ENCODE data around the gene SMG9. TPM values are rescaled to one million over a fixed set of nuclear protein-coding genes. Genes with fewer than 3 reads are reported as not detected.

The SMG9 gene
- total RNA-seq, 1 experiment from 2014 or later = 52.2 TPM

DNA sequence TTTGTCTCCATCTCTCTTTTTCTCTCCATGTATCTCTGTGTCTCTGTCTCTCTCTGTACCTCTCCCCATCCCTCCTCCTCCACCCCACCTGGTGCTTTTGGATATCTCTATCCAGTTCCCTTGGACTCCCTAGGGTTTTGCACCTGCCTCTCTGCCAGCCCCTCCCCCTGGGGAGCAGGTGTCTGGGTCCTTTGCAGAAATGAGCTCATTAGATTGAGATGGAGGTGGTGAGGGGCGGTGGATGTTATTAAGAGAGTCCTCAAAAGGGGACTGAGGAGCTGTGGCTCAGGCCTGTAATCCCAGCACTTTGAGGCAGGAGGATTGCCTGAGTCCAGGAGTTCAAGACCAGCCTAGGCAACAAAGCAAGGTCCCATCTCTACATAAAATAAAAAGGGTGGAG lies 23.9 kb upstream of the SMG9 start:
- no peak overlapping the region for H3K4me2 ChIP-seq (ENCODE audit: insufficient read depth, insufficient read length, low read length)
- no peak overlapping the region for H2BK20ac ChIP-seq (ENCODE audit: low read depth, low read length, poor library complexity, severe bottlenecking)
- no peak overlapping the region for H2BK5ac ChIP-seq (ENCODE audit: insufficient read length, low read length)
- no peak overlapping the region for H2AK5ac ChIP-seq (ENCODE audit: insufficient read length, low read length)
- no peak overlapping the region for H3K27ac ChIP-seq (ENCODE audit: insufficient read length, low read depth, low read length)
- TF ChIP-seq, protein P1, sequence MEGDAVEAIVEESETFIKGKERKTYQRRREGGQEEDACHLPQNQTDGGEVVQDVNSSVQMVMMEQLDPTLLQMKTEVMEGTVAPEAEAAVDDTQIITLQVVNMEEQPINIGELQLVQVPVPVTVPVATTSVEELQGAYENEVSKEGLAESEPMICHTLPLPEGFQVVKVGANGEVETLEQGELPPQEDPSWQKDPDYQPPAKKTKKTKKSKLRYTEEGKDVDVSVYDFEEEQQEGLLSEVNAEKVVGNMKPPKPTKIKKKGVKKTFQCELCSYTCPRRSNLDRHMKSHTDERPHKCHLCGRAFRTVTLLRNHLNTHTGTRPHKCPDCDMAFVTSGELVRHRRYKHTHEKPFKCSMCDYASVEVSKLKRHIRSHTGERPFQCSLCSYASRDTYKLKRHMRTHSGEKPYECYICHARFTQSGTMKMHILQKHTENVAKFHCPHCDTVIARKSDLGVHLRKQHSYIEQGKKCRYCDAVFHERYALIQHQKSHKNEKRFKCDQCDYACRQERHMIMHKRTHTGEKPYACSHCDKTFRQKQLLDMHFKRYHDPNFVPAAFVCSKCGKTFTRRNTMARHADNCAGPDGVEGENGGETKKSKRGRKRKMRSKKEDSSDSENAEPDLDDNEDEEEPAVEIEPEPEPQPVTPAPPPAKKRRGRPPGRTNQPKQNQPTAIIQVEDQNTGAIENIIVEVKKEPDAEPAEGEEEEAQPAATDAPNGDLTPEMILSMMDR (conservative IDR thresholded peaks at IDR 0.05) = no peak
- H3K9ac ChIP-seq (ENCODE audit: extremely low read depth, insufficient read length, low read length) = no peak overlapping the region
- no peak overlapping the region for H4K8ac ChIP-seq (replicated peaks; ENCODE audit: insufficient read length, low read depth, low read length)
- no peak overlapping the region for H2AFZ ChIP-seq (ENCODE audit: low read length)
- H3K79me2 ChIP-seq (ENCODE audit: insufficient read depth, low read length) = no peaks in the 10 kb centered on the region
- H3T11ph ChIP-seq (ENCODE audit: low read length) = no peak overlapping the region
- H3K23me2 ChIP-seq (ENCODE audit: insufficient read length, low read depth, low read length, poor library complexity, severe bottlenecking) = peaks cover 6% of the 10 kb centered on the region
- no peak overlapping the region for H3K18ac ChIP-seq (ENCODE audit: insufficient read length, low read depth, low read length)
- Mint-ChIP-seq H3K36me3 (ENCODE audit: insufficient read depth in 1 of 3, low read depth in 3 of 3) (no peaks in the 10 kb centered on the region; a peak in 1 of 7 replicates), H3K27me3 (ENCODE audit: low read depth) (peaks cover 54% of the 10 kb centered on the region), H3K27ac (no peak overlapping the region), H3K9me3 (no peaks in the 10 kb centered on the region; a peak in 2 of 5 replicates), H3K4me3 (no peak overlapping the region), H3K4me1 (peaks cover 35 to 45% of the 10 kb centered on the region in 2 experiments)
- no peak overlapping the region for H4K5ac ChIP-seq (ENCODE audit: insufficient read length, low read depth, low read length)
- H3K4ac ChIP-seq (ENCODE audit: low read depth, low read length) = no peak overlapping the region
- H2BK15ac ChIP-seq (ENCODE audit: low read depth, low read length) = no peak overlapping the region
- H3K56ac ChIP-seq (ENCODE audit: insufficient read length, low read depth, low read length) = no peak overlapping the region
- H2BK120ac ChIP-seq (ENCODE audit: low read depth, low read length, poor library complexity, severe bottlenecking) = no peak overlapping the region
- H3K9me3 ChIP-seq (ENCODE audit: control insufficient read depth, low read depth, low read length) = no peaks in the 10 kb centered on the region
- no peaks in the 10 kb centered on the region for H3K79me1 ChIP-seq (ENCODE audit: insufficient read depth, low read depth, low read length, poor library complexity, severe bottlenecking)
- no peak for DNase-seq
- H3K23ac ChIP-seq (ENCODE audit: insufficient read length, low read depth, low read length) = no peak overlapping the region
- no peak overlapping the region for H2BK12ac ChIP-seq (ENCODE audit: insufficient read length, low read depth, low read length)
- H3K4me1 ChIP-seq (ENCODE audit: insufficient read depth, low read length) = peaks cover 4% of the 10 kb centered on the region; the same call in 1 of the 2 replicates
- no peak overlapping the region for H4K91ac ChIP-seq (ENCODE audit: insufficient read length, low read depth, low read length)
- H3K27me3 ChIP-seq (ENCODE audit: insufficient read depth, low read length) = peaks cover under 1% of the 10 kb centered on the region; the same call in 1 of the 2 replicates
- no peak overlapping the region for H3K14ac ChIP-seq (ENCODE audit: insufficient read depth, low read length)
- no peaks in the 10 kb centered on the region for H4K20me1 ChIP-seq (ENCODE audit: control insufficient read depth, insufficient read depth, insufficient read length)
- WGBS (ENCODE audit: extremely low coverage, insufficient read length, low lambda C conversion rate) = no CpG with 5 or more reads among the region's 1 CpG

Measured in H9 (cell line).